PFSK-1 (cell line): ENCODE data around the gene CATSPERE.

Experiments
- POLR2AphosphoS5 ChIP-seq: IDR thresholded peaks from 2 replicates; pipeline ENCODE4 v1.6.1; 2012; ENCODE audit warnings: low read depth, mild to moderate bottlenecking, control low read depth, low read length, moderate library complexity
- TAF1 ChIP-seq: IDR thresholded peaks from 2 replicates; pipeline ENCODE4 v1.6.1; 2012; ENCODE audit warnings: low read length, control low read depth, borderline replicate concordance; ENCODE audit not compliant: insufficient read depth

GRCh38 chr1:244451539-244451950 lies 9.5 kb upstream of the CATSPERE start, which contains the start of gene ADSS2:
- TF ChIP-seq TAF1 (peak; percentile 70), POLR2AphosphoS5 (peak; percentile 71)
